ENCODE data around the gene ZNF516. TPM values are rescaled to one million over a fixed set of nuclear protein-coding genes. Genes with fewer than 3 reads are reported as not detected.

The ZNF516 gene
- total and polyA plus RNA-seq, 2 of the 13 experiments (the other 11 are each of a cell fraction or from before 2014, with no cell fraction given): 16.6 to 18.7 TPM

GRCh38 chr18:76351961-76352581, 143.0 kb downstream of the ZNF516 start (continued):
- TF ChIP-seq, protein P1, sequence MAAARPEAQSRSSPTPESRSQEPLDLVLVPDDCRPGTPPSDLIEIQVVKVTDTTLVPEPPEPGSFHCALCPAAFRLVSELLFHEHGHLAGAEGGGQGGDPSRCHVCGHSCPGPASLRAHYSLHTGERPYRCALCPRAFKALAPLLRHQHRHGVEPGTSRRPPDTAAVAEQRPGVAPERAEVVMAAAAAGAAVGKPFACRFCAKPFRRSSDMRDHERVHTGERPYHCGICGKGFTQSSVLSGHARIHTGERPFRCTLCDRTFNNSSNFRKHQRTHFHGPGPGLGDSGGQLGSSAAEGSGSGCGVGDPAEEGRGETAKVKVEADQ (CRISPR knock-in tag; IDR thresholded peaks at IDR 0.05; ENCODE audit: borderline replicate concordance): no peak
- TF ChIP-seq NPAS2 (CRISPR knock-in tag; IDR thresholded peaks at IDR 0.05; ENCODE audit: borderline replicate concordance) (no peak), HOXA9 (CRISPR knock-in tag; IDR thresholded peaks at IDR 0.05; ENCODE audit: borderline replicate concordance) (no peak), RARG (CRISPR knock-in tag; IDR thresholded peaks at IDR 0.05; ENCODE audit: low read depth) (no peak), ATF4 (CRISPR knock-in tag; IDR thresholded peaks at IDR 0.05) (peak in 1 of 2 experiments; percentile 99; a peak in 2 of 4 replicates), PPARG (CRISPR knock-in tag; conservative IDR thresholded peaks at IDR 0.05) (no peak), SOX5 (CRISPR knock-in tag; IDR thresholded peaks at IDR 0.05; ENCODE audit: borderline replicate concordance) (no peak), ZNF589 (CRISPR knock-in tag; conservative IDR thresholded peaks at IDR 0.05) (no peak), FOXK1 (CRISPR knock-in tag; IDR thresholded peaks at IDR 0.05; ENCODE audit: borderline replicate concordance, low read depth) (peak; percentile 88; the same call in 1 of the 2 replicates), ZFP36L2 (CRISPR knock-in tag; IDR thresholded peaks at IDR 0.05) (no peak), KMT2A (CRISPR knock-in tag; IDR thresholded peaks at IDR 0.05) (no peak; the same call in 1 of the 2 replicates), AKAP8 (CRISPR knock-in tag; IDR thresholded peaks at IDR 0.05) (no peak), ZC3H4 (CRISPR knock-in tag; IDR thresholded peaks at IDR 0.05; ENCODE audit: borderline replicate concordance) (no peak; the same call in 1 of the 2 replicates), ZFX (CRISPR knock-in tag; IDR thresholded peaks at IDR 0.05; ENCODE audit: low read depth) (no peak), GPN1 (CRISPR knock-in tag; IDR thresholded peaks at IDR 0.05; ENCODE audit: borderline replicate concordance) (no peak), ZNF761 (CRISPR knock-in tag; conservative IDR thresholded peaks at IDR 0.05) (no peak), ETS1 (CRISPR knock-in tag; IDR thresholded peaks at IDR 0.05) (no peak), ZNF570 (CRISPR knock-in tag; IDR thresholded peaks at IDR 0.05; ENCODE audit: borderline replicate concordance) (no peak), TCF12 (IDR thresholded peaks at IDR 0.05) (no peak), TCF12 (CRISPR knock-in tag; IDR thresholded peaks at IDR 0.05) (no peak), BCL6 (CRISPR knock-in tag; IDR thresholded peaks at IDR 0.05) (peak; percentile 33; the same call in 1 of the 2 replicates), SNAPC2 (CRISPR knock-in tag; IDR thresholded peaks at IDR 0.05) (no peak), SAP130 (CRISPR knock-in tag; IDR thresholded peaks at IDR 0.05; ENCODE audit: low read depth) (peak; percentile 59), ZBTB20 (CRISPR knock-in tag; IDR thresholded peaks at IDR 0.05; ENCODE audit: borderline replicate concordance, low read depth) (no peak)
- TF ChIP-seq, protein P2, sequence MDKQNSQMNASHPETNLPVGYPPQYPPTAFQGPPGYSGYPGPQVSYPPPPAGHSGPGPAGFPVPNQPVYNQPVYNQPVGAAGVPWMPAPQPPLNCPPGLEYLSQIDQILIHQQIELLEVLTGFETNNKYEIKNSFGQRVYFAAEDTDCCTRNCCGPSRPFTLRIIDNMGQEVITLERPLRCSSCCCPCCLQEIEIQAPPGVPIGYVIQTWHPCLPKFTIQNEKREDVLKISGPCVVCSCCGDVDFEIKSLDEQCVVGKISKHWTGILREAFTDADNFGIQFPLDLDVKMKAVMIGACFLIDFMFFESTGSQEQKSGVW (CRISPR knock-in tag; IDR thresholded peaks at IDR 0.05; ENCODE audit: borderline replicate concordance): no peak
- TF ChIP-seq, protein P3, sequence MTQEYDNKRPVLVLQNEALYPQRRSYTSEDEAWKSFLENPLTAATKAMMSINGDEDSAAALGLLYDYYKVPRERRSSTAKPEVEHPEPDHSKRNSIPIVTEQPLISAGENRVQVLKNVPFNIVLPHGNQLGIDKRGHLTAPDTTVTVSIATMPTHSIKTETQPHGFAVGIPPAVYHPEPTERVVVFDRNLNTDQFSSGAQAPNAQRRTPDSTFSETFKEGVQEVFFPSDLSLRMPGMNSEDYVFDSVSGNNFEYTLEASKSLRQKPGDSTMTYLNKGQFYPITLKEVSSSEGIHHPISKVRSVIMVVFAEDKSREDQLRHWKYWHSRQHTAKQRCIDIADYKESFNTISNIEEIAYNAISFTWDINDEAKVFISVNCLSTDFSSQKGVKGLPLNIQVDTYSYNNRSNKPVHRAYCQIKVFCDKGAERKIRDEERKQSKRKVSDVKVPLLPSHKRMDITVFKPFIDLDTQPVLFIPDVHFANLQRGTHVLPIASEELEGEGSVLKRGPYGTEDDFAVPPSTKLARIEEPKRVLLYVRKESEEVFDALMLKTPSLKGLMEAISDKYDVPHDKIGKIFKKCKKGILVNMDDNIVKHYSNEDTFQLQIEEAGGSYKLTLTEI (CRISPR knock-in tag; conservative IDR thresholded peaks at IDR 0.05): no peak
